Naive thymus-derived CD4-positive, alpha-beta T cell (primary cell): ENCODE measurements around the gene POU4F3. TPM values are rescaled to one million over a fixed set of nuclear protein-coding genes. Genes with fewer than 3 reads are reported as not detected.

Source experiments
- ATAC-seq: fragments of 150-1000 bp; cut with Tn5 transposase; 2 replicates; pipeline ENCODE4 v1.10.0; 2021; ENCODE audit warnings: mild to moderate bottlenecking, moderate library complexity
- CTCF ChIA-PET: fragments of 350-600 bp; sonication (Branson Sonifier 250); formaldehyde crosslinking; loops from one replicate; lab custom pipeline; 2021; ENCODE audit warnings: antibody characterized with exemption; lab: Charles Lee
- POLR2A ChIA-PET: fragments of 350-600 bp; sonication (Branson Sonifier 250); formaldehyde crosslinking; loops from one replicate; lab custom pipeline; 2021; ENCODE audit warnings: antibody characterized with exemption, inconsistent platforms; lab: Charles Lee
- DNase-seq, 9 donors: peaks; one replicate each; pipeline versions ENCODE4 v3.0.0 to v3.0.0-alpha.2; 2020 to 2022; ENCODE audit warnings: mixed read lengths in 1 of 9
- H3K27ac ChIP-seq: one replicate; pipeline ENCODE4 v1.7.0; 2013; ENCODE audit warnings: mild to moderate bottlenecking, low read depth, low read length, moderate library complexity
- H3K27me3 ChIP-seq, 2 donors: one replicate each; pipeline ENCODE4 v1.7.0; 2013; ENCODE audit warnings: low read length in 2 of 2, mild to moderate bottlenecking in 2 of 2, moderate library complexity in 2 of 2; ENCODE audit not compliant: control insufficient read depth in 2 of 2, insufficient read depth in 2 of 2
- H3K36me3 ChIP-seq, 3 experiments: 1 replicate in 2 of 3; 2 replicates in 1 of 3; pipeline ENCODE4 v1.7.0; 2013; ENCODE audit warnings: low read length in 3 of 3, mild to moderate bottlenecking in 3 of 3, moderate library complexity in 1 of 3; ENCODE audit not compliant: insufficient read depth in 3 of 3, control insufficient read depth in 2 of 3
- H3K4me1 ChIP-seq, 2 donors: one replicate each; pipeline ENCODE4 v1.7.0; 2013; ENCODE audit warnings: low read length in 2 of 2, mild to moderate bottlenecking in 2 of 2, moderate library complexity in 1 of 2; ENCODE audit not compliant: control insufficient read depth in 2 of 2, insufficient read depth in 2 of 2
- H3K4me3 ChIP-seq: 2 replicates; pipeline ENCODE4 v1.7.0; 2013; ENCODE audit warnings: mild to moderate bottlenecking, low read length
- H3K9me3 ChIP-seq, 3 experiments: 1 replicate in 2 of 3; 2 replicates in 1 of 3; pipeline ENCODE4 v1.7.0; 2013; ENCODE audit warnings: low read length in 3 of 3; ENCODE audit not compliant: control insufficient read depth in 2 of 3
- H3K27ac Mint-ChIP-seq, 9 donors: one replicate each; pipeline ENCODE4 v1.8.0; 2020 to 2022; ENCODE audit warnings: mixed read lengths in 9 of 9, mild to moderate bottlenecking in 8 of 9, moderate library complexity in 5 of 9, inconsistent platforms in 2 of 9
- H3K27me3 Mint-ChIP-seq, 5 donors: one replicate each; pipeline ENCODE4 v1.8.0; 2021 to 2022; ENCODE audit warnings: mixed read lengths in 5 of 5, mild to moderate bottlenecking in 1 of 5
- H3K36me3 Mint-ChIP-seq, 5 donors: one replicate each; pipeline ENCODE4 v1.8.0; 2020 to 2022; ENCODE audit warnings: mixed read lengths in 5 of 5, mild to moderate bottlenecking in 3 of 5, inconsistent platforms in 1 of 5
- H3K4me1 Mint-ChIP-seq, 7 donors: one replicate each; pipeline ENCODE4 v1.8.0; 2020 to 2022; ENCODE audit warnings: mixed read lengths in 7 of 7, mild to moderate bottlenecking in 3 of 7, inconsistent platforms in 1 of 7
- H3K4me3 Mint-ChIP-seq, 10 donors: one replicate each; pipeline ENCODE4 v1.8.0; 2020 to 2022; ENCODE audit warnings: mild to moderate bottlenecking in 10 of 10, mixed read lengths in 10 of 10, moderate library complexity in 6 of 10, inconsistent platforms in 2 of 10
- H3K9me3 Mint-ChIP-seq, 11 donors: one replicate each; pipeline ENCODE4 v1.8.0; 2020 to 2022; ENCODE audit warnings: mixed read lengths in 11 of 11, mild to moderate bottlenecking in 4 of 11, inconsistent platforms in 1 of 11, moderate library complexity in 1 of 11
- intact Hi-C, 2 donors: fragments of 100-400 bp; cut with micrococcal nuclease; formaldehyde crosslinking; loops; one replicate each; pipeline ENCODE4 v1.15.1; 2023
- polyA plus RNA-seq, 2 donors: library from polyadenylated mRNA; unstranded; fragments of 300-500 nt; fragmentation: Illumina TruSeq; gene quantifications; one replicate each; pipeline ENCODE4 v1.2.3, GENCODE V29; 2021
- total RNA-seq, 6 experiments: library from RNA in 5 of 6; stranded (reverse) in 5 of 6; gene quantifications; 1 replicate in 5 of 6; 2 replicates in 1 of 6; pipeline ENCODE4 v1.2.3 and lab custom pipeline; 2021 to 2026

The POU4F3 gene
- total and polyA plus RNA-seq, 7 experiments from 2014 or later = 0.19 TPM; not detected in 6

- H3K9me3 ChIP-seq = no peaks in the 10 kb centered on the region
- no peak overlapping the region for H3K4me3 ChIP-seq
- peaks cover 78 to 96% (median 88%) of the 10 kb centered on the region in 5 donors for H3K27me3 Mint-ChIP-seq
- H3K27me3 ChIP-seq = peaks cover 15 to 17% of the 10 kb centered on the region in 2 donors
- no peaks in the 10 kb centered on the region for H3K4me1 ChIP-seq
- DNase-seq (no peak), ATAC-seq (no peak)
- H3K4me1 Mint-ChIP-seq = peaks cover 0 to 35% (median 25%) of the 10 kb centered on the region in 7 donors
- H3K9me3 Mint-ChIP-seq = peaks cover 0 to 12% (median 1%) of the 10 kb centered on the region in 11 donors
- no peak overlapping the region for H3K27ac Mint-ChIP-seq
- H3K4me3 Mint-ChIP-seq = peak overlapping the region in 1 of 10 donors; percentile 66
- ChIA-PET POLR2A (no interaction called here), CTCF (no interaction called here)
- H3K27ac ChIP-seq = no peak overlapping the region
- intact Hi-C loops = no loop called here
- peaks cover 0 to 10% (median 0%) of the 10 kb centered on the region in 5 donors for H3K36me3 Mint-ChIP-seq
- no peaks in the 10 kb centered on the region for H3K36me3 ChIP-seq
Observed at GRCh38 chr5:146342882-146343865, 4.5 kb downstream of the POU4F3 start.

- H3K4me1 ChIP-seq = no peaks in the 10 kb centered on the region
- no peaks in the 10 kb centered on the region for H3K36me3 ChIP-seq
- ATAC-seq (no peak), DNase-seq (no peak)
- H3K4me3 ChIP-seq = no peak overlapping the region
- peak overlapping the region in 9 of 10 donors; percentile 0 to 67 (median 57) for H3K4me3 Mint-ChIP-seq
- peaks cover 0 to 12% (median 0%) of the 10 kb centered on the region in 11 donors for H3K9me3 Mint-ChIP-seq
- peaks cover 0 to 9% (median 0%) of the 10 kb centered on the region in 5 donors for H3K36me3 Mint-ChIP-seq
- no peaks in the 10 kb centered on the region for H3K9me3 ChIP-seq
- intact Hi-C loops = no loop called here
- ChIA-PET CTCF (no interaction called here), POLR2A (no interaction called here)
- H3K27me3 Mint-ChIP-seq = peaks cover 82 to 93% (median 91%) of the 10 kb centered on the region in 5 donors
- H3K27ac ChIP-seq = no peak overlapping the region
- peaks cover 0 to 31% (median 25%) of the 10 kb centered on the region in 7 donors for H3K4me1 Mint-ChIP-seq
- H3K27ac Mint-ChIP-seq = no peak overlapping the region
- peaks cover 15 to 17% of the 10 kb centered on the region in 2 donors for H3K27me3 ChIP-seq
Observed at GRCh38 chr5:146344155-146345118, 5.8 kb downstream of the POU4F3 start.

- intact Hi-C loops = no loop called here
- POLR2A ChIA-PET = no interaction called here
- no peaks in the 10 kb centered on the region for H3K9me3 ChIP-seq
Observed at GRCh38 chr5:146345240-146345577, 6.6 kb downstream of the POU4F3 start.

GRCh38 chr5:146345578-146346366, 7.1 kb downstream of the POU4F3 start:
- Mint-ChIP-seq H3K4me3 (peak overlapping the region; percentile 32 to 70 (median 59)), H3K9me3 (peaks cover 0 to 8% (median 0%) of the 10 kb centered on the region in 11 donors), H3K27me3 (peaks cover 72 to 86% (median 79%) of the 10 kb centered on the region in 5 donors), H3K36me3 (peaks cover 0 to 3% (median 0%) of the 10 kb centered on the region in 5 donors), H3K4me1 (peaks cover 0 to 29% (median 24%) of the 10 kb centered on the region in 7 donors), H3K27ac (peak overlapping the region in 1 of 9 donors; percentile 33)
- POLR2A ChIA-PET = no interaction called here
- no peak overlapping the region for H3K27ac ChIP-seq
- H3K27me3 ChIP-seq = peaks cover 9 to 12% of the 10 kb centered on the region in 2 donors
- no peaks in the 10 kb centered on the region for H3K9me3 ChIP-seq
- CTCF ChIA-PET = interaction anchor here (0.9 kb wide), 1 partner anchor 53 kb away, joined by 5 read pairs; no protein-coding TSS in a partner anchor
- intact Hi-C loops = no loop called here
- ATAC-seq (no peak), DNase-seq (no peak)
- H3K4me1 ChIP-seq = no peaks in the 10 kb centered on the region
- no peaks in the 10 kb centered on the region for H3K36me3 ChIP-seq
- no peak overlapping the region for H3K4me3 ChIP-seq

More at GRCh38 chr5:146345240-146345577, 6.6 kb downstream of the POU4F3 start:
- no peak overlapping the region for H3K27ac Mint-ChIP-seq
- ATAC-seq = no peak
- Histone ChIP-seq H3K4me1 (no peaks in the 10 kb centered on the region), H3K27me3 (peaks cover 12 to 15% of the 10 kb centered on the region in 2 donors), H3K27ac (no peak overlapping the region), H3K36me3 (no peaks in the 10 kb centered on the region), H3K4me3 (no peak overlapping the region)
- peaks cover 0 to 3% (median 0%) of the 10 kb centered on the region in 5 donors for H3K36me3 Mint-ChIP-seq
- CTCF ChIA-PET = no interaction called here
- H3K9me3 Mint-ChIP-seq = peaks cover 0 to 12% (median 0%) of the 10 kb centered on the region in 11 donors
- H3K4me3 Mint-ChIP-seq = peak overlapping the region in 9 of 10 donors; percentile 15 to 66 (median 57)
- no peak for DNase-seq
- peaks cover 74 to 86% (median 84%) of the 10 kb centered on the region in 5 donors for H3K27me3 Mint-ChIP-seq
- H3K4me1 Mint-ChIP-seq = peaks cover 0 to 29% (median 25%) of the 10 kb centered on the region in 7 donors

GRCh38 chr5:146357126-146357525, 18.5 kb downstream of the POU4F3 start:
- Histone ChIP-seq H3K27me3 (no peaks in the 10 kb centered on the region), H3K27ac (no peak overlapping the region), H3K4me1 (no peaks in the 10 kb centered on the region), H3K4me3 (no peak overlapping the region), H3K9me3 (no peaks in the 10 kb centered on the region), H3K36me3 (no peaks in the 10 kb centered on the region)
- Mint-ChIP-seq H3K4me3 (no peak overlapping the region), H3K4me1 (no peaks in the 10 kb centered on the region), H3K9me3 (peaks cover 0 to 3% (median 0%) of the 10 kb centered on the region in 11 donors), H3K27ac (no peak overlapping the region), H3K36me3 (no peaks in the 10 kb centered on the region), H3K27me3 (peaks cover 10 to 40% (median 28%) of the 10 kb centered on the region in 5 donors)
- DNase-seq (no peak), ATAC-seq (no peak)
- intact Hi-C loops = no loop called here
- POLR2A ChIA-PET = no interaction called here
- CTCF ChIA-PET = no interaction called here
